Activated CD8-positive, alpha-beta memory T cell treated with anti-CD3 and anti-CD28 coated beads, Interleukin-2, amount 50 U/mL, for 24 hours (primary cell): ENCODE measurements around the gene KCTD5.

ENCODE experiments used
- DNase-seq: peaks from one replicate; pipeline ENCODE4 v3.0.0-alpha.2; 2020; ENCODE audit errors: extremely low read depth

Gene KCTD5

DNA sequence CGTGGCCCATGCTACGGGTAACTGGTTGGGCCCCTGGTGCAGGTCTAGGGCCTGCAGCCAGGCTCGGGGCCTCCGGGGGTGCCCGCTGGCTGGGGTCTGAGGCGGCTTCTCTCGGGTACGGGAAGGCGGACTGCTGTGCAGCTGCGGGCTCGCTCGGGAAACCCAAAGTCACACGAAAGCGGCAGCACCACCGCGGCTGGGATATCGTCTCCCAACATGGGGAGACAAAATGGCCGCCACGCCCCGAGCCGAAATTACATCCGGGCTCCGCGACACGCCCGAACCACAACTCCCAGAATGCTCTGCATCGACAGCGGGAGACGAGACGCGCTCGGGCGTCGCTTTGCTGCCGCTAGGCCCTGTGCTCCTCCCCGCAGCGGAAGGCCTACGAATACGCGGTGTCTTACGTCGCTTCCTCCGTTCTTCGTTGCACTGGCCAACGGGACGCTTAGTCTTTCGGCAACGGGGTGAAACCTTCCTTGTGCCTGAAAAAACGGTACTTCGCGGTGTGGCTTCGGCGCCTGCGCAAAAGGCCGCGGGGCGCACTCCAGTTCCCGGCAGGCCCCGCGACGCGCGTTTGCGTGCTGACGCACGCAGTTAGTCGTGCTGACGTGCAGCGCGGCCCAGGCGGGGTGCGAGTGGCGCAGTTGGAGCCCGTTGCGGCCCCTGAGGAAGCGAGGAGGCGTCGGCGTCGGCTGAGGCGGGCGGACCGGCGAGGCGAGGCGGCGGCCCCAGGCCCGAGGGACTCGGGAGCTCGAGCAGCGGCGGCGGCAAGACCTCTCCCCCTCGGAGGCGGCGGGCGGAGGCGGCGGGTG, 69.9 kb downstream of the KCTD5 start, which contains the start of gene SRRM2:
TSS of gene SRRM2 (plus strand) at position 604 of the 815 bp plus-strand sequence. CDS start 3,727 bp downstream, outside the sequence.
- peak; percentile 85 for DNase-seq

- no peak for DNase-seq
Observed at GRCh38 chr16:2752850-2753732, 70.8 kb downstream of the KCTD5 start.

DNA sequence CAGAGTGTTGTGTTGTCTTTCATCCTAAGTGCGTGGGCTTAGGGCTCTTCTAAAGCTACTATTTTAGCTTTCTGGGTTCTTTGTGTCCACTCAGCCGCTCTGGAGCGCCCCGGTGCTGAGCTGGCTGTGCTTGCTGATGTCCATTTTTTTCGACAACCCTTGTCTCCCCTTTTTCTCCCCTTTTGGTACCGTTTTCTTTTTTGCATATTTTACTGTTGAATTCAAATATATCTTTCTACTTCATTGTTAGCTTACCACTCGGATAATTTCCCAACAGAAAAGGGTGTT, 71.4 kb downstream of the KCTD5 start:
- no peak for DNase-seq

DNA sequence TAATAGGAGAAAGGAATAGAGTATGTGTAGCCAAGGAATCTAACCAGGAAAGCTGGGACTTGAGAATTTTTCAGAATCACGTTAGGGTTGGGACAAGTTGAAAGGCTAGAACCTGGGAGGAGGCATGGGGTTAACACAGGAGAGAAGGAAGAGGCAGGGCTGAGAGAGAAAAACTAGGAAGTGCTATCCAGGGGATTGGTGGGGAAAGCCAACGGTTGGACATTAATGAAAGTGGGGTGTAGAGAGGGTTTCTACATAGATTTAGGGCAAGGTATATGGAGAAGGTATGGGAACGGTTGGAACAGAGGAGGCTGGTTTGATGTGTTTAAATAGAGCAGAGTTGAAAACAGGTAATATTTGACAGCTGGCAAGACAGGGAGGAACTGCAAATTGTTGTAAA, 72.8 kb downstream of the KCTD5 start:
- no peak for DNase-seq

- no peak for DNase-seq
Observed at GRCh38 chr16:2756288-2757015, 74.1 kb downstream of the KCTD5 start.

DNA sequence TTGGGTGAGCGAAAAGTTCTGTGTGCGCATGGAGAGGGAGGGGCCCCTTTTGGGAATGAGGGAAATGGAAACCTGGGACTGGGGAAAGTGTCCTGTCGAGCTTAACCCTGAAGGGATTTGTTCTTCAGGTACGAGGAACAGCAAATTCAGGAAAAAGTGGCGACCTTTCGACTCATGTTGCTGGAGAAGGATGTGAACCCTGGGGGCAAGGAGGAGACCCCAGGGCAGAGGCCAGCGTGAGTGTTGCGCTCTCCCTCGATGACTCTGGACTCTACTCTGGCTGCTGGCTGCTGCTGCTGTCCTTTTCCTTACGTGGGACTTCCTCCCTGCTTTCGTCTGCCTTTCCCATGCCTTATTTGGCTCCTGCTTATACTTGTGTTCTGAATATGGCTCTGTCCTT, 75.0 kb downstream of the KCTD5 start:
- no peak for DNase-seq
